Mammary epithelial cell (primary cell): Measurements from ENCODE around the gene TNS1.
"Not testable (repeated sequence)": the region's sequence is repeated elsewhere in the genome, so short reads cannot be mapped to it uniquely, and the experiment has no call there.

ENCODE experiments used
- CTCF ChIP-seq, 2 donors: IDR thresholded peaks in 1 of 2; conservative IDR thresholded peaks in 1 of 2; 2 replicates each; pipeline ENCODE4 v1.5.1; 2011 to 2012; ENCODE audit warnings: inconsistent platforms in 2 of 2, low read length in 2 of 2, mild to moderate bottlenecking in 2 of 2, control low read depth in 1 of 2, low read depth in 1 of 2; ENCODE audit not compliant: insufficient read depth in 1 of 2; ENCODE audit errors: extremely low read depth in 1 of 2
- EZH2 ChIP-seq: IDR thresholded peaks from 2 replicates; pipeline ENCODE4 v1.6.1; 2012; ENCODE audit warnings: low read length, inconsistent platforms, borderline replicate concordance

DNA sequence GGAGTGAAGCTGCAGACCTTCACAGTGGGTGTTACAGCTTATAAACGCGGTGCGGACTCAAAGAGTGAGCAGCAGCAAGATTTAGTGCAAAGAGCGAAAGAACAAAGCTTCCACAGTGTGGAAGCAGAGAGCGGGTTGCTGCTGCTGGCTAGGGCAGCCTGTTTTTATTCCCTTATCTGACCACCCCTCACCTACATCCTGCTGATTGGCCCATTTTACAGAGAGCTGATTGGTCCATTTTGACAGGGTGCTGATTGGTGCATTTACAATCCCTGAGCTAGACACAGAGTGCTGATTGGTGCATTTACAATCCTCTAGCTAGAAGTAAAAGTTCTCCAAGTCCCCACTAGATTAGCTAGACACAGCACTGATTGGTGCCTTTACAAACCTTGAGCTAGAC, 216.2 kb downstream of the TNS1 start:
- TF ChIP-seq CTCF (conservative IDR thresholded peaks at IDR 0.05 in 1 of 2, IDR thresholded peaks at IDR 0.05 in 1 of 2; ENCODE audit: extremely low read depth in 1 of 2, insufficient read depth in 1 of 2, low read depth in 1 of 2, low read length in 2 of 2); EZH2: not testable (repeated sequence)
